Stomach smooth muscle (tissue), 2 donors: ENCODE measurements around the gene MRM3.
"Not testable (repeated sequence)": the region's sequence is repeated elsewhere in the genome, so short reads cannot be mapped to it uniquely, and the experiment has no call there.

Source experiments
- H3K27ac ChIP-seq: one replicate; pipeline ENCODE4 v1.7.0; 2013; ENCODE audit warnings: mild to moderate bottlenecking, low read length, inconsistent platforms
- H3K27me3 ChIP-seq, 2 donors: one replicate each; pipeline ENCODE4 v1.7.0; 2013; ENCODE audit warnings: low read length in 2 of 2; ENCODE audit not compliant: insufficient read depth in 2 of 2, control insufficient read depth in 1 of 2
- H3K36me3 ChIP-seq, 2 donors: one replicate each; pipeline ENCODE4 v1.7.0; 2013; ENCODE audit warnings: low read length in 2 of 2; ENCODE audit not compliant: control insufficient read depth in 2 of 2, insufficient read depth in 2 of 2
- H3K4me1 ChIP-seq: one replicate; pipeline ENCODE4 v1.7.0; 2013; ENCODE audit warnings: low read length; ENCODE audit not compliant: control insufficient read depth, insufficient read depth
- H3K4me3 ChIP-seq, 2 donors: one replicate each; pipeline ENCODE4 v1.7.0; 2013; ENCODE audit warnings: low read length in 2 of 2
- H3K9ac ChIP-seq, 2 donors: one replicate each; pipeline ENCODE4 v1.7.0; 2013; ENCODE audit warnings: low read length in 2 of 2, mild to moderate bottlenecking in 1 of 2
- H3K9me3 ChIP-seq, 2 donors: one replicate each; pipeline ENCODE4 v1.7.0; 2013; ENCODE audit warnings: low read length in 2 of 2; ENCODE audit not compliant: control insufficient read depth in 2 of 2
- donor health status: healthy.
- donor health status: Pancreatic carcinoma.

MRM3 gene

GRCh38 chr17:746181-746580 lies 36.0 kb upstream of the MRM3 start:
- no peak overlapping the region for H3K4me3 ChIP-seq
- no peaks in the 10 kb centered on the region for H3K27me3 ChIP-seq
- H3K4me1 ChIP-seq: peaks cover 9% of the 10 kb centered on the region
- peaks cover 39 to 53% of the 10 kb centered on the region in 2 donors for H3K36me3 ChIP-seq
- H3K9ac ChIP-seq: no peak overlapping the region
- no peak overlapping the region for H3K27ac ChIP-seq
- H3K9me3 ChIP-seq: no peaks in the 10 kb centered on the region

GRCh38 chr17:746783-747629 lies 35.1 kb upstream of the MRM3 start:
- Histone ChIP-seq H3K9ac (no peak overlapping the region), H3K4me3 (no peak overlapping the region), H3K36me3 (peaks cover 33 to 47% of the 10 kb centered on the region in 2 donors), H3K27me3 (no peaks in the 10 kb centered on the region), H3K4me1 (peaks cover 15% of the 10 kb centered on the region), H3K9me3 (no peaks in the 10 kb centered on the region), H3K27ac (no peak overlapping the region)

- Histone ChIP-seq H3K36me3 (peaks cover 30 to 38% of the 10 kb centered on the region in 2 donors), H3K4me1 (peaks cover 20% of the 10 kb centered on the region)
- not testable (repeated sequence) for H3K9ac ChIP-seq, H3K27me3 ChIP-seq, H3K4me3 ChIP-seq, H3K27ac ChIP-seq, H3K9me3 ChIP-seq
These were observed 33.5 kb upstream of the MRM3 start for GRCh38 chr17:748604-749003.

GRCh38 chr17:749359-749758 lies 32.8 kb upstream of the MRM3 start:
- not testable (repeated sequence) for H3K4me3 ChIP-seq, H3K27me3 ChIP-seq, H3K9me3 ChIP-seq, H3K27ac ChIP-seq, H3K9ac ChIP-seq
- peaks cover 20% of the 10 kb centered on the region for H3K4me1 ChIP-seq
- H3K36me3 ChIP-seq: peaks cover 30 to 32% of the 10 kb centered on the region in 2 donors

GRCh38 chr17:750431-751037 lies 31.6 kb upstream of the MRM3 start:
- Histone ChIP-seq H3K36me3 (peaks cover 20 to 22% of the 10 kb centered on the region in 2 donors), H3K27me3 (no peaks in the 10 kb centered on the region), H3K27ac (no peak overlapping the region), H3K9ac (peak overlapping the region; percentile 62 to 75), H3K4me1 (peaks cover 20% of the 10 kb centered on the region), H3K4me3 (peak overlapping the region; percentile 72 to 80), H3K9me3 (no peaks in the 10 kb centered on the region)

- Histone ChIP-seq H3K36me3 (peaks cover 12 to 14% of the 10 kb centered on the region in 2 donors), H3K27ac (no peak overlapping the region), H3K4me1 (peaks cover 20% of the 10 kb centered on the region), H3K27me3 (no peaks in the 10 kb centered on the region), H3K9ac (peak overlapping the region; percentile 62 to 75), H3K9me3 (no peaks in the 10 kb centered on the region), H3K4me3 (peak overlapping the region; percentile 72 to 80)
These were observed 30.7 kb upstream of the MRM3 start for GRCh38 chr17:751269-752001.

- Histone ChIP-seq H3K27ac (peak within 1 kb of the TSS; percentile 73), H3K36me3 (peaks cover 5 to 9% of the 10 kb centered on the region in 2 donors), H3K9me3 (no peaks in the 10 kb centered on the region), H3K4me3 (peak within 1 kb of the TSS; percentile 72 to 80), H3K4me1 (peaks cover 20% of the 10 kb centered on the region), H3K27me3 (no peaks in the 10 kb centered on the region), H3K9ac (peak within 1 kb of the TSS; percentile 71 to 75)
These were observed 30.0 kb upstream of the MRM3 start, which contains the start of gene GEMIN4 for GRCh38 chr17:752002-752619. GEMIN4 (minus strand) TSS chr17:752264; CDS start chr17:752142, 122 bp downstream.

GRCh38 chr17:752620-753219 lies 29.4 kb upstream of the MRM3 start:
- peak overlapping the region; percentile 72 to 80 for H3K4me3 ChIP-seq
- H3K36me3 ChIP-seq: peaks cover 0 to 2% of the 10 kb centered on the region in 2 donors
- no peaks in the 10 kb centered on the region for H3K9me3 ChIP-seq
- H3K4me1 ChIP-seq: peaks cover 20% of the 10 kb centered on the region
- H3K9ac ChIP-seq: peak overlapping the region; percentile 71 to 75
- no peaks in the 10 kb centered on the region for H3K27me3 ChIP-seq
- H3K27ac ChIP-seq: peak overlapping the region; percentile 73

- Histone ChIP-seq H3K36me3 (peaks cover 0 to 4% of the 10 kb centered on the region in 2 donors), H3K27me3 (no peaks in the 10 kb centered on the region), H3K4me1 (peaks cover 20% of the 10 kb centered on the region), H3K27ac (peak overlapping the region; percentile 24), H3K9ac (no peak overlapping the region), H3K4me3 (no peak overlapping the region), H3K9me3 (no peaks in the 10 kb centered on the region)
These were observed 28.7 kb upstream of the MRM3 start for GRCh38 chr17:753418-753817.
